Measurements from ENCODE around the gene RNF19B. TPM values are rescaled to one million over a fixed set of nuclear protein-coding genes. Genes with fewer than 3 reads are reported as not detected.

Gene RNF19B
- total and polyA plus RNA-seq, 12 donors, result 4.7 to 36.5 (median 23.0) TPM

DNA sequence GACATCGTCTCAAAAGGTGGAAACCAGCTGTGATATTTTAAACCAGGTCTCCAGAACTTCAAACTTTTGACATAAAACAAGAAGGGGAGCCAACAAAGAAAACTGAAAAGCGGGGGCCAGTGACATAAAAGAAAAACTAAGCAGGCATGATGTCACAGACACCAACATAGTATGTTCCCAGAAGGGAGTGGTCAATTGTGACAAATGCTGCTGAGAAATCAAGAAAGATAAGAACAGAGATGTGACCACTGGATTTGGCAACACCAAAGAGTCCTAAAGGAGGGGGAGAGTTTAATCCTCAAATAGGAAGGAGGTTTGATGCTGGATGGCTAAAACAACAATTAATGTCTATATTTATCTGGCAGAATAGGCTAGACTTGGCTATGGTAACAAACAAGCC, 2.3 kb upstream of the RNF19B start:
- peaks cover 13 to 18% of the 10 kb centered on the region in 2 donors for H3K4me1 ChIP-seq (replicated peaks in 1 of 2)
- intact Hi-C loops (cut with DNase I), result no loop called here
- no peaks in the 10 kb centered on the region for H3K9me3 ChIP-seq (replicated peaks in 1 of 3)
- H3K36me3 ChIP-seq (replicated peaks in 1 of 2), result no peaks in the 10 kb centered on the region
- TF ChIP-seq, protein P1, sequence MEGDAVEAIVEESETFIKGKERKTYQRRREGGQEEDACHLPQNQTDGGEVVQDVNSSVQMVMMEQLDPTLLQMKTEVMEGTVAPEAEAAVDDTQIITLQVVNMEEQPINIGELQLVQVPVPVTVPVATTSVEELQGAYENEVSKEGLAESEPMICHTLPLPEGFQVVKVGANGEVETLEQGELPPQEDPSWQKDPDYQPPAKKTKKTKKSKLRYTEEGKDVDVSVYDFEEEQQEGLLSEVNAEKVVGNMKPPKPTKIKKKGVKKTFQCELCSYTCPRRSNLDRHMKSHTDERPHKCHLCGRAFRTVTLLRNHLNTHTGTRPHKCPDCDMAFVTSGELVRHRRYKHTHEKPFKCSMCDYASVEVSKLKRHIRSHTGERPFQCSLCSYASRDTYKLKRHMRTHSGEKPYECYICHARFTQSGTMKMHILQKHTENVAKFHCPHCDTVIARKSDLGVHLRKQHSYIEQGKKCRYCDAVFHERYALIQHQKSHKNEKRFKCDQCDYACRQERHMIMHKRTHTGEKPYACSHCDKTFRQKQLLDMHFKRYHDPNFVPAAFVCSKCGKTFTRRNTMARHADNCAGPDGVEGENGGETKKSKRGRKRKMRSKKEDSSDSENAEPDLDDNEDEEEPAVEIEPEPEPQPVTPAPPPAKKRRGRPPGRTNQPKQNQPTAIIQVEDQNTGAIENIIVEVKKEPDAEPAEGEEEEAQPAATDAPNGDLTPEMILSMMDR (IDR thresholded peaks at IDR 0.05), result no peak
- TF ChIP-seq POLR2A (IDR thresholded peaks at IDR 0.05), result no peak
- no peak overlapping the region for H3K4me3 ChIP-seq
- no peak overlapping the region for H3K27ac ChIP-seq
- DNase-seq, result no peak
- no peaks in the 10 kb centered on the region for H3K27me3 ChIP-seq
- 85 to 93% (median 90%) methylated on average over 2 of the region's 2 CpGs for WGBS, 4 donors

DNA sequence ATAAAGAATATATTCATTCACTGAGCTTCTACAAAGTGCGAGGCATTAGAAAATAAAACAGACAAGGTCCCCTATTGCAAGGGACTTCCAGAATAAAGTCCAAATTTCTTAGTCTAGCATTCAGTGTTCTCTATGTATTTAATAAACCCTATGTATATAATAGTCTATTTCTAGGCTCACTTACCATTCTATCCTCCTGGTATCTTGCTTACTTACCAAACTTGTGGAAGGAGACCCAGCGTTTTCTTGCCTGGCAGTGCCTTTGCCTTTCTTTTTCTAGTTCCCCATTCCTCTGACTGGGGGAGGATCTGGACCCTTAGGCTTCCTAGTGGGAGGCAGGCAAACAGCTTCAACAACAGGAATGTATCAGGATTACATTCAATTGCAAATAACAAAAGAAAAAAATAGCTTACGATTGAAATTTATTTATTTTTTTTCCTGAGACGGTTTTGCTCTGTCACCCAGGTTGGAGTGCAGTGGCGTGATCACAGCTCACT, 690 bp upstream of the RNF19B start:
- peak overlapping the region in 4 of 5 donors; percentile 91 to 94 (median 92) for H3K27ac ChIP-seq
- H3K27me3 ChIP-seq, result no peaks in the 10 kb centered on the region
- H3K36me3 ChIP-seq (replicated peaks in 1 of 2), result no peaks in the 10 kb centered on the region
- intact Hi-C loops (cut with DNase I), result no loop called here
- DNase-seq, result no peak
- TF ChIP-seq, protein P1 (IDR thresholded peaks at IDR 0.05), result no peak
- no peak for TF ChIP-seq POLR2A (IDR thresholded peaks at IDR 0.05)
- H3K4me3 ChIP-seq, result peak overlapping the region in 1 of 4 donors; percentile 94
- WGBS, 4 donors, result 65 to 72% (median 66%) methylated on average over 5 of the region's 5 CpGs
- H3K4me1 ChIP-seq (replicated peaks in 1 of 2), result peaks cover 15 to 33% of the 10 kb centered on the region in 2 donors
- no peaks in the 10 kb centered on the region for H3K9me3 ChIP-seq (replicated peaks in 1 of 3)

DNA sequence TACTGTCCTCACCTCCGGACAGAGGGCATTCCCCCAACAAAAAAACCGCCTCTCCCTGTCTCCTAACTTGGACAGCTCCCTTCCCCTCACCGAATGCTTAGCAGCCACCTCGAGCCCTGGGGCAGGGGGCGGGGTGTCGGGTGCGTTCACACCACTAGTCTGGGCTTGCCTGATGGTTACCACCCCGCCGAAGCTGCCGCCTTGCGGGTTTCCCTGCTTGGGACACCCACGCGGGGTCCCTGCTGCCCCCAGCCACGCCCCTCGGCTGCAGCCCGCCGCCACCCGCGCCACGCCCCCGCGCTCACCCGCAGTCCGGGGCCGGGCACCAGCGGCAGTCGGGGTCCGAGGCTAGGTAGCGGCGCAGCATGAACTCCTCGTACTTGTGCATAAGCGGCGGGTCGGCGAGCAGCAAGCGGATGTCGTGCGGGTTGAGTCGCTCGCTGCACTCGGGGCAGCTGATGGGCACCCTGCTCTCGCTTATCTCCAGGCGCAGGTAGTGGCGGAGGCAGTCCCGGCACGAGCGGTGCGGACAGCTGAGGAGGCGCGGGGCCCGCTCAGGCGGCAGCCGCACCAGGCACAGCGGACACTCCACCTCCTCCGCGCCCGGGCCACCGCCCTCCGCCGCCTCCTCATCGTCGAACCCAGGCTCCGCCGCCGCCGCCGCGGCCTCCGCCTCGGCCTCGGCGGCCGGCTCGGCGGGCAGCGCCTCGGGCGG, 706 bp downstream of the RNF19B start:
- Histone ChIP-seq H3K27me3 (no peaks in the 10 kb centered on the region), H3K9me3 (replicated peaks in 1 of 3) (no peaks in the 10 kb centered on the region), H3K27ac (peak overlapping the region; percentile 46 to 94 (median 79)), H3K4me3 (peak overlapping the region; percentile 76 to 95 (median 90)), H3K4me1 (replicated peaks in 1 of 2) (peaks cover 15 to 38% of the 10 kb centered on the region in 2 donors), H3K36me3 (replicated peaks in 1 of 2) (no peaks in the 10 kb centered on the region)
- intact Hi-C loops (cut with DNase I), result loop anchor here in 1 of 2 donors (2.0 kb wide), 1 partner anchor 43 kb away; no protein-coding TSS in a partner anchor
- 0% methylated on average over 7 to 78 of the region's 78 CpGs for WGBS, 4 donors
- DNase-seq, result peak; percentile 60 to 75 (median 71)
- TF ChIP-seq POLR2A (IDR thresholded peaks at IDR 0.05), result peak in 1 of 2 donors; percentile 13
- TF ChIP-seq, protein P1 (IDR thresholded peaks at IDR 0.05), result peak in 2 of 6 experiments; percentile 1 to 14

DNA sequence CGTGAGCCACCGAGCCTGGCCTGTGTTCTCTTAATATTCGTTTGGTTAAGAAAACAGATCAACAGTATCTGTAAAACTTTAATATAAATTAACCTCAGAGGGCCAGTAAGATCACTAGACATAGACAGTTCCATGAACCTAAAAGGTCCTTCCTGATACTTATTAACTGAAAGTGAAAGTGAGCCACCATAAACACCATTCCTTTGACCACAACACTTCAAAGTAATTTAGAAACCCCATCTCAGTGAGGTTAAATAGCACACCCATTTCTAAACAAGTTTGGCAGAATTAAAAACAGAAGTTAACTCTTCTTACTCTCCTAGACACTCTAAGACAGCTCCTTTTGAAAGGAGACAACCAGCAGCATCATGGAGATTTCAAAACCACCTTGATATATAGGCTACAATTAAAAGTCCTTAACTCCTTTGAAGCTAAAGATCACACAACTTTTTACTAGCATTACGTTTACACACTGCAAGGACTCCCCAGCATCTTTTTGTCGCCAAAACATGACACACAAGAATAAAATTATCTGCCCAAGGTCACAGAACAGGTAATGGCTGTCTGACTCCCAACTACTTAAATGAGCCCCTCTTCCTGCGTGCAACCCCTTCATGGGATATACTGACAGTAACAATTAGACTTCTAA, 2.2 kb downstream of the RNF19B start:
- Histone ChIP-seq H3K36me3 (replicated peaks in 1 of 2) (no peaks in the 10 kb centered on the region), H3K27me3 (no peaks in the 10 kb centered on the region), H3K4me3 (peak overlapping the region in 2 of 4 donors; percentile 76 to 94), H3K4me1 (replicated peaks in 1 of 2) (peaks cover 15 to 38% of the 10 kb centered on the region in 2 donors), H3K27ac (peak overlapping the region in 1 of 5 donors; percentile 24), H3K9me3 (replicated peaks in 1 of 3) (no peaks in the 10 kb centered on the region)
- TF ChIP-seq, protein P1 (IDR thresholded peaks at IDR 0.05), result no peak
- 38 to 49% (median 45%) methylated on average over 6 of the region's 6 CpGs for WGBS, 4 donors
- DNase-seq, result no peak
- intact Hi-C loops (cut with DNase I), result loop anchor here in 1 of 2 donors (2.0 kb wide), 1 partner anchor 44 kb away; no protein-coding TSS in a partner anchor
